Endothelial cell of umbilical vein (primary cell): ENCODE measurements around the gene TEX22. TPM values are rescaled to one million over a fixed set of nuclear protein-coding genes. Genes with fewer than 3 reads are reported as not detected.

Experiments used
- BruUV-seq: library from RNA; stranded (reverse); fragments of 400-500 nt; replicated peaks from 2 replicates; lab custom pipeline; 2021; lab: Mats Ljungman, UMichigan
- CTCF ChIA-PET: fragments of 300-600, 350-600 bp; sonication (Branson Sonifier 250); formaldehyde crosslinking; loops from one replicate; lab custom pipeline; 2021; ENCODE audit warnings: antibody characterized with exemption, inconsistent platforms; lab: Charles Lee
- POLR2A ChIA-PET: fragments of 300-600, 350-600 bp; sonication (Branson Sonifier 250); formaldehyde crosslinking; loops from one replicate; lab custom pipeline; 2021; ENCODE audit warnings: antibody characterized with exemption, inconsistent platforms; lab: Charles Lee
- DNase-seq: peaks from one replicate; pipeline ENCODE4 v3.0.0-alpha.2; 2011; ENCODE audit warnings: low read depth, low spot score
- FAIRE-seq: peaks from 2 replicates; lab custom pipeline; 2011; peaks lifted over from hg19 to GRCh38; lab: Jason Lieb, UNC
- H2AFZ ChIP-seq: 2 replicates; pipeline ENCODE4 v1.6.0; 2012; ENCODE audit warnings: low read depth, low read length, control low read depth, inconsistent platforms
- H3K27ac ChIP-seq: 2 replicates; pipeline ENCODE4 v1.5.1; 2011; ENCODE audit warnings: low read depth, mild to moderate bottlenecking, control low read depth, low read length, moderate library complexity; ENCODE audit not compliant: insufficient read depth
- H3K27me3 ChIP-seq, 2 experiments: 2 replicates each; pipeline versions ENCODE4 v1.6.0 to v1.6.1; 2011; ENCODE audit warnings: low read length in 2 of 2, mixed read lengths in 1 of 2; ENCODE audit not compliant: control insufficient read depth in 2 of 2, insufficient read depth in 2 of 2
- H3K36me3 ChIP-seq, 2 experiments: 2 replicates in 1 of 2; 3 replicates in 1 of 2; pipeline ENCODE4 v1.5.1; 2011; ENCODE audit warnings: low read length in 2 of 2, mild to moderate bottlenecking in 1 of 2, moderate library complexity in 1 of 2; ENCODE audit not compliant: control insufficient read depth in 2 of 2, insufficient read depth in 2 of 2; ENCODE audit errors: extremely low read depth in 1 of 2
- H3K4me1 ChIP-seq: 3 replicates; pipeline ENCODE4 v1.5.1; 2011; ENCODE audit warnings: mild to moderate bottlenecking, low read length; ENCODE audit not compliant: control insufficient read depth, insufficient read depth; ENCODE audit errors: extremely low read depth
- H3K4me2 ChIP-seq: 2 replicates; pipeline ENCODE4 v1.6.1; 2011; ENCODE audit warnings: low read length, control low read depth, mixed read lengths; ENCODE audit not compliant: insufficient read depth
- H3K4me3 ChIP-seq, 3 experiments: fragments of 200-600 bp in 1 of 3; sonication (generic), shearing (Covaris generic) in 1 of 3; replicated peaks in 1 of 3; 2 replicates each; pipeline ENCODE4 v1.5.1; 2011 to 2016; ENCODE audit warnings: control low read depth in 3 of 3, low read length in 3 of 3, mild to moderate bottlenecking in 2 of 3, inconsistent platforms in 1 of 3, low read depth in 1 of 3, moderate library complexity in 1 of 3; ENCODE audit not compliant: insufficient read depth in 1 of 3
- H3K79me2 ChIP-seq: 2 replicates; pipeline ENCODE4 v1.6.0; 2012; ENCODE audit warnings: low read length, inconsistent platforms; ENCODE audit not compliant: control insufficient read depth, insufficient read depth
- H3K9ac ChIP-seq: replicated peaks from 2 replicates; pipeline ENCODE3; 2011; ENCODE audit warnings: low read length, control low read depth; ENCODE audit not compliant: insufficient read depth; ENCODE audit errors: extremely low read depth
- H3K9me1 ChIP-seq: replicated peaks from 3 replicates; pipeline ENCODE4 v1.6.0; 2011; ENCODE audit warnings: mild to moderate bottlenecking, low read length; ENCODE audit not compliant: control insufficient read depth, insufficient read depth; ENCODE audit errors: extremely low read depth
- H3K9me3 ChIP-seq: replicated peaks from 2 replicates; pipeline ENCODE4 v1.5.1; 2012; ENCODE audit warnings: low read length, inconsistent platforms; ENCODE audit not compliant: control insufficient read depth, insufficient read depth
- H4K20me1 ChIP-seq: replicated peaks from 2 replicates; pipeline ENCODE3; 2011; ENCODE audit warnings: mild to moderate bottlenecking, low read length; ENCODE audit not compliant: control insufficient read depth, insufficient read depth; ENCODE audit errors: extremely low read depth
- CTCF ChIP-seq, 2 donors: IDR thresholded peaks; 1 replicate in 1 of 2; 2 replicates in 1 of 2; pipeline ENCODE4 v1.5.1; 2011; ENCODE audit warnings: low read length in 2 of 2, mild to moderate bottlenecking in 2 of 2, moderate library complexity in 2 of 2, control low read depth in 1 of 2, inconsistent platforms in 1 of 2, low read depth in 1 of 2; ENCODE audit not compliant: insufficient read depth in 1 of 2; ENCODE audit errors: extremely low read depth in 1 of 2
- EZH2 ChIP-seq: IDR thresholded peaks from 2 replicates; pipeline ENCODE4 v1.6.1; 2012; ENCODE audit warnings: borderline replicate concordance, low read depth, mild to moderate bottlenecking, moderate library complexity, low read length, inconsistent platforms; ENCODE audit not compliant: severe bottlenecking
- FOS ChIP-seq: IDR thresholded peaks from 2 replicates; pipeline ENCODE4 v1.6.1; 2011; ENCODE audit warnings: mild to moderate bottlenecking, low read length, moderate library complexity, borderline replicate concordance; ENCODE audit not compliant: insufficient read depth
- GATA2 ChIP-seq: IDR thresholded peaks from 2 replicates; pipeline ENCODE4 v1.7.0; 2011; ENCODE audit warnings: low read depth, mild to moderate bottlenecking, moderate library complexity, mixed read lengths, low read length; ENCODE audit not compliant: insufficient read length, insufficient read depth
- JUN ChIP-seq: IDR thresholded peaks from 2 replicates; pipeline ENCODE4 v1.6.1; 2011; ENCODE audit warnings: borderline replicate concordance, low read depth; ENCODE audit not compliant: insufficient read length, insufficient read depth
- MAX ChIP-seq: IDR thresholded peaks from 2 replicates; pipeline ENCODE4 v1.6.1; 2011; ENCODE audit not compliant: insufficient read depth, insufficient read length
- MYC ChIP-seq: IDR thresholded peaks from one replicate; pipeline ENCODE4 v1.6.1; 2011; ENCODE audit warnings: mild to moderate bottlenecking, low read depth, low read length
- POLR2A ChIP-seq: IDR thresholded peaks from 2 replicates; pipeline ENCODE4 v1.6.1; 2012; ENCODE audit warnings: low read depth, mild to moderate bottlenecking, control low read depth, low read length
- POLR2AphosphoS5 ChIP-seq: IDR thresholded peaks from 2 replicates; pipeline ENCODE4 v1.6.1; 2012; ENCODE audit warnings: low read depth, mild to moderate bottlenecking, control low read depth, low read length, moderate library complexity; ENCODE audit not compliant: insufficient read depth
- dilution Hi-C: fragments of 300-500 bp; cut with MboI; formaldehyde crosslinking; loops from one replicate; pipeline ENCODE4 v1.15.0; 2019; ENCODE audit warnings: low sequenced_read_pairs; ENCODE audit not compliant: extremely low pct_ligation_motif_present
- intact Hi-C: fragments of 100-400 bp; cut with micrococcal nuclease; formaldehyde crosslinking; loops from one replicate; pipeline ENCODE4 v1.10.0; 2022
- polyA plus RNA-seq, 4 experiments: library from polyadenylated mRNA; depleted of rRNA in 3 of 4; stranded (reverse) in 3 of 4; unstranded in 1 of 4; fragments of >200 nt; gene quantifications; 2 replicates each; pipeline versions ENCODE4 v1.2.1 to v1.2.3, GENCODE V29; 2011 to 2012; ENCODE audit warnings: missing spikeins in 1 of 4
- total RNA-seq: library from RNA; stranded (reverse); gene quantifications from 2 replicates; pipeline ENCODE4 v1.2.3, GENCODE V29; 2021

The TEX22 gene
- total and polyA plus RNA-seq, 2 donors (not counting 3 experiments of a cell fraction or from before 2014, with no cell fraction given) = 0.06 to 1.1 TPM

DNA sequence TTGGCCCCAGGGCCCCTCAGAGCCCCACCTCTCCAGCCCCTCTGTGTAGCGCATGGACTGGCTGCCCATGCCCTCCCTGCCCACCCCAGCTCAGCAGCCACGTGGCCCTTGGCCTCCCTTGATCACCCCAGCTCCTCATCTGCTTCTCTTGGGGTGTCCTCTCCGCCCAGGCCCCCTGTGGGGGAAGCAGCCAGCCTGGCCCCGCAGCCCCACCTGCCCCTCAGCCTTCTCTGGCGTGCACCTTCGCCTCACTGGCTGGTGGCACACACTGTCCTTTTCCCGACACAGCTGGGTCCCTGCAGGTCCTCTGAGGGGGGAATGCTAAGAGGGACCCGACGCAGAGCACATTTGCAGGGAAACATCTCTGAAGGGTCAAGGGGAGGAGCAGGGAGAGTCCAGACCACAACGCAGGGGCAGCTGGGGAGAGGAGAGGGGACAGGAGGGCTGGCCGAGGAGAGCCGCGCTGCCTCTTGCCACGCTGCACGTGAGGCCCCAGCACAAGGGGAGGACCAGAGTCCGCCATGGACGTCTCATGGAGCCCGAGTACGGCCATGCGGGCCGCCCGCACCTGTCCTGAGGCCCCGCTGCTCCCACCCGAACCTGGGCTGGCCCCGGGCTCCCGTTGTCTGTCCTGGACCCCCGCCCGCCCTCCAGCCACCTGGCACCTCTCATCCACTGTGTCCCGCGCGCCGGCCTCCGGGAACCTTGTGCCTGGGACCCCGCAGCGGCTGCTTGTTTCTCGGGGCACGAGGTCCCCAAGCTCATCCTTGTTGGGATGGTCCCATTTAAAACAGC is 47.7 kb upstream of the TEX22 start:
- Histone ChIP-seq H3K4me3 (no peak overlapping the region), H4K20me1 (no peaks in the 10 kb centered on the region), H3K9ac (no peak overlapping the region), H2AFZ (no peak overlapping the region), H3K4me2 (no peak overlapping the region), H3K9me1 (no peaks in the 10 kb centered on the region), H3K4me1 (peaks cover 2% of the 10 kb centered on the region), H3K36me3 (peaks cover 0 to 4% of the 10 kb centered on the region in 2 experiments), H3K79me2 (peaks cover 3% of the 10 kb centered on the region), H3K27me3 (no peaks in the 10 kb centered on the region), H3K27ac (no peak overlapping the region), H3K9me3 (no peaks in the 10 kb centered on the region)
- dilution Hi-C loops = no loop called here
- ChIA-PET POLR2A (no interaction called here), CTCF (interaction anchor here (2.1 to 2.9 kb wide), 3 partner anchors 50 to 261 kb away, joined by 22 to 58 read pairs (median 34); partner anchors contain the start of genes BRF1 and JAG2)
- intact Hi-C loops = no loop called here
- FAIRE-seq (no peak), DNase-seq (no peak)
- TF ChIP-seq GATA2 (no peak), MYC (no peak), MAX (no peak), FOS (no peak), CTCF (IDR thresholded peaks at IDR 0.05; ENCODE audit: extremely low read depth in 1 of 2, insufficient read depth in 1 of 2, low read depth in 1 of 2, low read length in 2 of 2) (no peak), POLR2A (no peak), EZH2 (no peak), JUN (no peak), POLR2AphosphoS5 (no peak)
- no TSS peak for BruUV-seq
